HG03354 (cell line): ENCODE measurements around the gene LMF1.

Source experiments
- ATAC-seq: cut with Tn5 transposase; IDR thresholded peaks from one replicate; pipeline ENCODE4 v1.9.1; 2021; ENCODE audit warnings: mild to moderate bottlenecking; ENCODE audit not compliant: unreplicated experiment, poor library complexity, severe bottlenecking

Gene LMF1

GRCh38 chr16:876523-877241 is 94.1 kb downstream of the LMF1 start:
- ATAC-seq: no peak

- no peak for ATAC-seq
Observed at GRCh38 chr16:876041-876335, 94.8 kb downstream of the LMF1 start.

- ATAC-seq: no peak
Observed at GRCh38 chr16:875182-876040, 95.4 kb downstream of the LMF1 start.

GRCh38 chr16:874366-875181 is 96.2 kb downstream of the LMF1 start:
- no peak for ATAC-seq

- ATAC-seq: no peak
Observed at GRCh38 chr16:873889-874288, 96.9 kb downstream of the LMF1 start.

GRCh38 chr16:873243-873661 is 97.5 kb downstream of the LMF1 start:
- no peak for ATAC-seq

GRCh38 chr16:872436-873242 is 98.1 kb downstream of the LMF1 start:
- no peak for ATAC-seq

GRCh38 chr16:871562-872345 is 99.0 kb downstream of the LMF1 start:
- no peak for ATAC-seq

GRCh38 chr16:870856-871561 is 99.8 kb downstream of the LMF1 start:
- no peak for ATAC-seq

GRCh38 chr16:869823-870641 is 100.8 kb downstream of the LMF1 start:
- ATAC-seq: no peak

GRCh38 chr16:868846-869822 is 101.7 kb downstream of the LMF1 start:
- ATAC-seq: no peak

- no peak for ATAC-seq
Observed at GRCh38 chr16:868386-868755, 102.4 kb downstream of the LMF1 start.

- no peak for ATAC-seq
Observed at GRCh38 chr16:867421-868385, 103.1 kb downstream of the LMF1 start.

- no peak for ATAC-seq
Observed at GRCh38 chr16:866252-866896, 104.4 kb downstream of the LMF1 start.

GRCh38 chr16:865026-865425 is 105.8 kb downstream of the LMF1 start:
- no peak for ATAC-seq
